ENCODE measurements around the gene ARMH3.

The ARMH3 gene

DNA sequence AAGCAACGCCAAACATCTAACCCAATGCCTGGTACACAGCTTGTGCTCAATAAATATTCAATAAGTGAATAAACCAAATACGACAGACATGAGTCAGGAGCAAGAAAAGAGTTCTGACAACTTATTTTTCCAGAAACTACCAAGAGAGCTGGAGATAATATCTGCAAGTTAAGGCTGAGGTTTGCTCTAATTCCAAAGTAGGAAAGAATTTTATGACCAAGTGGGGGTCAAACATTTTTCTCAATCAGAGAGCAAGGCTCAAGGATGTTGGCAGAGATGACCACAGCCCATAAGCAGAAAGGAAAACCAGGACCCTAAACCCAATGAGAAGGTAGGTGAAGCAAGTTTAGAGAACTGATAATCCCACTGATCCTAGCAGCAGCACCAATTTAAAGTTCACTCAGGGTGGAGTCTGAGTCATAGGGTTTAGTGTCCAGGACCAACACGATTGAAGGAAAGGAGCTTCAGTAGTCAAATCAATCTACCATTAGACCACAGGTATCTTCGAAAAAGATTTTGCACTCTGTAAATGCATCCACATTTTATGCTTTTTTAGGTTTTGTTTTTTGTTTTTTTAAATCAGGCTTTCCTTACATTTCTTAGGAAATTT is 163.1 kb downstream of the ARMH3 start:
- DNase-seq, result no peak

DNA sequence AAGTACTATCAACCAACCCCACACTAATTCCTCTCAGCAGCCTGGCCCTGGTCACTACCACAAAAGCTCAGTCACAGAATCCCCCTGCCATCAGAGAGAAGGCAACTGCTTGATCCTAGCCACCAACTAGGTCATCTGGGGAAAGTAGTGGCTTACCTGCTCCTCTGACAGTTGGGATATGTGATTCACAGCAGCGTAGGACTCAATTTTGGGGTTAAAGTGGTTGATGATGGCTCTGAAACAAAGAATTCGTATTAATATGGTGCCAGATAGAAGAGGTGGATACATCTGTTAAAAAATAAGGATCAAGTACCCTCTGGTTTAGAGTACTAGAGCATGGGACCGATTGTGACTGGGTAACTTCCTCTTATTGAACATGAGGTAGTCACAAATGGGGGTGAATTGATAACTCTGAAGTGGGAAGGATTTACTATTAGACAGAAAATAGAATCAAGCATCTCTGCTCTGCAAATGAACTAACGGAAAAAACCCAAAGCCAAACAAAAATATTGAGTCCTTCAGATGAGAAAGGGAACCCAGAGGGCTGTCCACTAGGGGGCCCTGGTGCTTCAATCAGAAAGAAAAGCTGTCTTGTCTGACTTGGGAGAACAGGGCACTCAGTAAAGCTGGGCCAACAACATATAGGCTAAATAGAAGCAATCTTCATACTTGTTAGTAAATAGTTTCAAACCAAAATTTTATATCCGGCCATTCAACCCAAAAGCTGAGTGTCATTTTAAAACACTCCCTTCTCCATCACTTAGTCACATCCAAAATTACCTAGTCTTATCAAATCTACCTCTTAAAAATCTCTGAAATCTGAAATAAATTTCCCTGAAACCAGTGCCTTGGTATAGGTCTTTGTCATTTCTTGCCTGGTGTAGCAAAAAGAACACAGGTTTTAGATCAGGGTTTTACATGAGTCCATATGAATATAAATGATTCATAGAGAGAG is 166.4 kb downstream of the ARMH3 start:
- DNase-seq, result no peak

DNA sequence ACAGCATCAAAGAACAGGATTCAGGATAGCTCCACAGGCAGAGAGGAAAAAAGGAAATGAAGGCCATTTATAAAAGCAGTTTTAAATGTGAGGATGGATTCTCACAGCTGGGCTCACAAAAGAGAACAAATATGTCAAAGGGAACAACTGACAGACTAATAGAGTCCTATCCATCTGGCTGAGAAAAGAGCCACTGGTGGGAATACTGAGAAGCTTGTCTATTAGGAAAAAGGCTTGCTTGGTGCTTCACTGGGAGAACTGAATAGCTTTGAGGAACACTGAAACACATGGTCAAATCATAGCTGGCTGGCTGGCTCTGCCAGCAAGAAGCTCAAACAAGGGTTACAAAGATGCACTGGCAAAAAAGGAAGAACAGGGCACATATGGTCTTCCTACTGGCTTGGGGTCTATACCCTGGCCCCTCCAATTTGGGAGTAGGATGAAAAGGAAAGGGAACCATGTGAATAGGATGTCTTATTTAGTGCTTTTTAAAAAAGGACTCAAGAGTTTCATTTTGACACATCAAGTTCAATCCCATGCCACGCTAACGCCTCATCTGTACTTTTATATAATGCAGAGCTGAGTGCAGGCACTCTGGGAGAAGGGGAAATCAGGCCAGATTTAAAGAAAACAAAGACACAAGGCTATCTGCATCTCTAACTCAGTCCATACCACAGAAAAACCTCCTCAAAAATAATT is 167.6 kb downstream of the ARMH3 start:
- DNase-seq, result no peak

DNA sequence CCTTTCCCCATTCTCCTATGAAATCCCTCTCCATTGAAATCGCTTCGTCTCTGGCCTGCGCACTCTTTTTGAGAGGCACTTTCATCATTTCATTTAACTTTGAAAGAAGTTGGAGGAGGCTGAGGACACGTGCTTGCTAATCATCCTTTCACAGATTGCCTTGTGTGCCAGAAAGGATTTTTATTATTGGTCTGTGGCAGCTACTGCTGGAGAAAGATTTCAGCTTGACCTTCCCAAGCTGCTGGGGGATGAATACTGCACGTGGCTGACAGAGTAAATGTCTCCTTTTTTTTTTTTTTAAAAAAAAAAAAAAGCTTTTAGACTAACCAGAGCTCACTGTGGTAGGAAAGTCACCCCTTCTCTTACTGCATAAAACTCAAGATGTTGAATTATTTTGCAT is 168.2 kb downstream of the ARMH3 start:
- no peak for DNase-seq

DNA sequence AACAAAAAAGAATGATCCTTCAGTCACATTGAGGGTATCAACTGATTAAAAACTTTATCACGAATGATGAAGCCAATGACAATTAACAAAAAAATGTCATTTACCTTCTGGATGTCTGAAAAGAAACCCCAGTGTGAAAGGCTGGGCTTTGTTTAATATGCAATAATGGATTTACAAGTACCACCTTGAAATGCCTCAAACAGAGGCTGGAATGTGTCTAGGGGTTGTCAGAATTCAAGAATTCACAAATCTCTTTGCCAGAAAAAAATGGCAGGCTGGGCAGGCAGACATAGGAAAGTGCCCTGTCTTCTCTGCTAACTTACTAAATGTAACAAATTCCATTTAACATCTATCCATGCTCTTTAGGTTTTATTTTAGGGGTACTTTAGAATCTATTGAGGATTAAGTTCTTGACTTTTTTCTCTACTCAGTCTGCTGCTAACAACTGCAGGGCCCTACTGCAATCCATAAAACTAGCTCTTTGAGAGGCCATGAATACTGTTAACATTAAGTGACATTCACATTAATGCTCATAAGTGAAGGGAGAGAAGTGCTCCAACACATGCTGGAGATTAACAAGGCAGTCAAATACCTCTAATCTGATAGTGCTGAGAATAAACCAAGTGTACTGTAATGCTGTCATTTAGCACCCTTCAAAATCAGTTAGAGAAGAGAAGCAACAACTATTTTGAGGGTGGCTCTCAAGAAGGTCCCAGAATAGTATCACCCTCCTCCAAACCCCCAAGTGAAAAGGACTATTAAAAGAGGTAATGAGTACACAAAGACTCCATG is 169.3 kb downstream of the ARMH3 start:
- no peak for DNase-seq

DNA sequence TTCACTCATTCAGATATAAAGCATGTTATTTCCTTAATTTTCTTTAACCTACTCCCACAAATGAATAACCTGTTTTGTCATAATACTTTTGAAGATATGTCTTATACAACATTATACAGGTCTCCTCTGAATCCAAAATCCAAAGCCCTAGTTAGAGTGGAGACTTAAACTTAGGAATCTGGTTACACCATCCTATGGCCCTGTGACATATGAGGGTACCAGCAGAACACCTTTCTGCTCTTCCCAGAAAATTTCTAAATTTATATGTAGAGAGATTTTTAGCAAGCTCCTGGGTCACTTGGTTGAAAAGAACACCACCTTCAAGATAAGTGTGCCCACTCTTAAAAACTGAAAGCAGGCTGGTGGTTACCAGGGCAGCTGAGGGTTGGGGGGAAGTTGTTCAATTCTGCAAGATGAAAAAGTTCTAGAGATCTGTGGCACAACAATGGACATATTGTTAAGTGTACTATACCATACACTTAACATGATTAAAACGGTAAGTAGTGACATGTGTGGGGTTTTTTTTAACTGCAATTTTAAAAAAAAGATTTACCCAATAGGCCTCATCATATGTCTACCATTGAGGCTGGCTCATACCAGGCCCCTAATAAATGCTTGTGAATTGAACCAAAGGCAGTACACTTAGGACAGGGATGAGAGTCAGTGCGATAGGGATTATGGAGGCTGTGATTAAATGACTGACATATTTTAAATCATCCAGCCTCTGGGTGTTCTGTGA is 174.8 kb downstream of the ARMH3 start:
- no peak for DNase-seq

DNA sequence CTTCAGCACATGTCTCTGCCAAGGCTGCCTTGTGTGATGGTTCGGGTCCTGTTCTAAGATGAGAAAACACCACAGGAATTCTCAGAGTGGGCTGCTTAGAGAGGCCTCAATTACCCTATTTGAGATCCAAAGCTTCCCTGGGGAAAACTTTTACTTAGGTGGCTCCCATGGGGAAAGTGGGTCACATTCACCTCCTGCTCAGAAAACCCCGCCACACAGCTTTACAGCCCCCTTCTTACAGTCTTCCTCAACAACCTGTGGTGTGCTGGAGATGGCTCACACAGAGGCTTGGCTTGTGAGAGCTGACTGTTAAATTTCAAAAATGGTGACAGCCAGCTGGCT is 175.8 kb downstream of the ARMH3 start:
- DNase-seq, result no peak

DNA sequence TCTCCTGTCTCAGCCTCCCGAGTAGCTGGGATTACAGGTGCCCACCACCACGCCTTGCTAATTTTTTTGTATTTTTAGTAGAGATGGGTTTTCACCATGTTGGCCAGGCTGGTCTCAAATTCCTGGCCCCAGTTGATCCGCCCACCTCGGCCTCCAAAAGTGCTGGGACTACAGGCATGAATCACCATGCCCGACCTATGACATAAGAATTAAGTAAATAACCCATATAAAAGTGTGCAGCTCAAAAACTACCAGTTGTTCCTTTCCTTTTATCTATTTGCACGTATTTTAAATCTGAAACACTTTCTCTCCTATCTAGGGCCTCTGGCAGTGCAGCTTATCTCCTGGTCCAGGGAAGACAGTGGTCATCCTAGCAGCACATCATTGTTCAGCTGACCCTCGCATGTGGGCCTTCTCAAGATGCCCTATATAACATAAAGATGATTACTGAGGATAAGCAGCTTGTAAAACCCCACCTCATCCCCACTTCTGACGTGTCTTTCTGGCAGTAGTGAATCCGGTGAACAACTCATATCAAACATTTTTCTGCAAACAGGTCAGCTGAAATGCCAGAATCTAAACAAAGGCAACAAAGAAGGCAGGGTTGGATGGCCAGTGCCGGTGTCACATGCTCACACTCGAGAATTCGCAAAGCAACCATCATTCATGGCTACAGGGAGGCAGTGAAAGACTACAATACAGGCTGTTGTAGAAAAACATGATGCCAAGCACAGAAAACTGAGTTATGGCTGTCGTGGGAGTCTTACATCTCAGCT is 176.3 kb downstream of the ARMH3 start:
- DNase-seq, result no peak

DNA sequence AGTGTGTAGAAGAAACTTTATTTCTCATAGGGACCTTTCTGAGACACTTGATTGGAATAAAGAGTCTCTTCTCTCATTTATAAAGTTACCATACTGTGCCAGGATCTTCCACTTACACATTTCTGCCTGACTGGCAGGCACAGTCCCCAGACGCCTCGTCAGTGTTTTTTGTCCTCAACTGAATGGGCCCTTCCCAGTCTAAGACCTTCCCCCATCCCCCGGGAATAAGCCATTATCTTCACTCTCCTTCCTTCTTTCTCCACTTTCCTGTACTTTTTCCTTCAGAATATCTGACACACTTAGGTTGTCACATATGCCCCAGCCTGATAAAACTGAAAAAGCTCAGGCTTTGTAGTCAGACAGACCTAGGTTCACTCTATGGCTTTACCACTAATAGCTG is 177.1 kb downstream of the ARMH3 start:
- DNase-seq, result no peak

DNA sequence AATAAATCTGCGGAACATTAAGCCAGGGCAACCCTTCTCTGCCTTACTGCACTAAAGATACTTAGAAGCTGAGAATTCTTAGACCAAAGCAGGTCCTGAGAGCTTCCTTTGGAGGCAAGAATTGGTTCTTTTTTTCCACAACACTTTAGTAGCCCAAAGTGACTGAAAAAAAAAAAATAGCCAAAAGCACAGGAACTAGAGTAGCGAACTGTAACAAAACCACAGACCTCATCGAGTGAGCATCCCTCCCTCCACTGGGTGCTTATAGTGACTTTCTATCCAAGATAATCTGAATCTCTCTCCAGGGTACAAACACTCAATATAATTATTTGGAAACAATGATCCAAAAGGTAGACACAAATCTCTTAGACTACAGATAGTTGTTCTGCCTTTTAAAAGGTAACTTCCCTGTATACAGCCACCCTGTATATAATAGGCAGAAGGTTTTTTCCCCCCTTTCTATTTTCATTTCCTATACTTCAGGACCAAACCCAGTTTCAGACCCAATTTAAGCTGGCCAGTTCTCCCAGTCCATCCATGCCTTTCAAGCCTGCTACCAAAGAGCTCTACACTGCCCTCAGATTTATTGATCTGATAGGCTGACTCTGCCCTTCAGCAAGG is 180.8 kb downstream of the ARMH3 start:
- DNase-seq, result no peak

DNA sequence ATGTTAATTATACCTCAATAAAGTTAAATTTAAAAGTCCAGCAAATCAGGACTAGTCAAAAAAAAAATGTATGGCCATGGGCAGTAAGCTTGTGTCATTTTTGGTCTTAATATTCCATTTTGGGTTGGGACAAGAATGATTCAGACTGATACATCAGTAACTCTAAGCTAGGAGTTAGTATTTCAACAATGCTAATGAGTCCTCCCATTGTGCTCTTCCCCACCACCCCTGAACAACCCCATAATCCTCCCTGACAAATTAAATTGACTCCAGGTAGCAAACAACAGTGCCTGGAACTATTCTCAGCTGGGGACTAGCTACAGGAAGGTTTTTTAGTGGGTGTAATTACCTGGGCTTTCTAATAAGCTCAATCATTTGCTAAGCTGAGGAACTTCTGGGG is 181.7 kb downstream of the ARMH3 start:
- DNase-seq, result no peak

DNA sequence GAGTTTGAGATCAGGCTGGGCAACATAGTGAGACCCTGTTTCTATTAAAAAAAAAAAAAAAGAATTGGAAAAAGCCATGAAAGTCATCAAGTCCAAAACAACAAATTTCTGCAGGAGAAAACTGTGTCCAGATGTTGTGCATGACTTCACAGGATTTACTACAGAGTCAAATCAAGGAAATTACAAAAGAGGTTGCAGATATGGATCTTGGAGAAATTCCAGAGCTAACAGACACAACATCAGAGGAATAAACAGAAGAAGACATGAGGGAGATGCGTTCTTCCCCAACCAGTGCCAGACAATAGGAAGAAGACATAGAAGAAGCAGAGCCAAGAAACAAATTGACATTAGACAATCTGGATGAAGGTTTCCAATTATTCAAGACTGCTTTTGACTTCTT is 188.0 kb downstream of the ARMH3 start:
- DNase-seq, result no peak

DNA sequence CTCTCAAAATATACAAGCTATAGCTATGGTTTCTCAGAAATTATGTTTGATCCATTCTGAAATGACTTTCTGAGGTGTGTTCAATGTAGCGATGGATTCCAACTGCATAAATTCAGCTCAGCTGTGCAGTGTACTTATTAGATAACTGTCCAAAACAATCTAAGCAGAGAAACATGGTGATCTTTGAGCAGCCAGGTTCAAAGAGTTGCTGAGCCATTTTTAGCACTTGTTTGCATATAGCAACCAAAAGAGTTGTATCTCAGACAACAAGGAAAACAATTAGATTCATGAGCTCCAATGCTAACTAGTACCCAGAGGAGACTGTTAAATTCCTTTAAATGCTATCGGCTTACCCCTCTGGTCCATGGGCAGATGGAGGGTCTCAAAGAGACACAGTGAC is 196.4 kb downstream of the ARMH3 start:
- DNase-seq, result no peak

DNA sequence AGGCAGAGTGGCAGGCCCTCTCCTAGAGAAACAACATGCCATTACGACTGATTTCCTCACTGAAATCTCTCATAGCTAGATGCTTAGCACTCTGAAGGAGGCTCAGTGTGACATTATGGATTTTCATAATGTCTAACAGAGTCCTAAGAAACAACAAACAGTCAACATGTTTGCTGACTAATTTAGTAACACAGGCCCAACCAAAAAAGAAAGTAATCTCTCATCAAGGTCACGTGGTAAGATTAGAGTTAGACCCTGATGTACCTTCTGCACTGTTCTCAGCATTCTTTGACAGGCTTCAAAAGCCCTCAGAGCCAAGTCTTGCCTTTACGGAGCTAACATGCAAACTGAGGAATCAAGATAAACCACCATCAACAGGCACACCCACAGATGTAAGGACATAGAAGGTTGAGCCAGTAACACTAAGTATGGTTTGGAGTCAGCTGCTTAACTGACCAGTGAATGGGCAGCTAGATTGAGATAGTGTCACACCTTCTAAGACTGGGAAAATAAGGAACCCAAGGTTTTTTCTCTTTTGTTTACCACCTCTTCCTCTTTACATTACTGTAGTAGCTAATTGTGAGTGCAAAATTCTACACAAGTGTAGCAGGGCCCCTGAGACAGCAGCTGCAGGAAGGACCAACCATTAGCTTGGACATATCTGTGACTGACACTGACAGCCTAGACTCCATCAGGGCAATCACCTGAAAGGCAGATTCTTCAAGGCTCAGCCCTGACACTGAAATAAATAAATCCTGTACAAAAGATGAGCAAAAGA is 197.1 kb downstream of the ARMH3 start:
- no peak for DNase-seq

DNA sequence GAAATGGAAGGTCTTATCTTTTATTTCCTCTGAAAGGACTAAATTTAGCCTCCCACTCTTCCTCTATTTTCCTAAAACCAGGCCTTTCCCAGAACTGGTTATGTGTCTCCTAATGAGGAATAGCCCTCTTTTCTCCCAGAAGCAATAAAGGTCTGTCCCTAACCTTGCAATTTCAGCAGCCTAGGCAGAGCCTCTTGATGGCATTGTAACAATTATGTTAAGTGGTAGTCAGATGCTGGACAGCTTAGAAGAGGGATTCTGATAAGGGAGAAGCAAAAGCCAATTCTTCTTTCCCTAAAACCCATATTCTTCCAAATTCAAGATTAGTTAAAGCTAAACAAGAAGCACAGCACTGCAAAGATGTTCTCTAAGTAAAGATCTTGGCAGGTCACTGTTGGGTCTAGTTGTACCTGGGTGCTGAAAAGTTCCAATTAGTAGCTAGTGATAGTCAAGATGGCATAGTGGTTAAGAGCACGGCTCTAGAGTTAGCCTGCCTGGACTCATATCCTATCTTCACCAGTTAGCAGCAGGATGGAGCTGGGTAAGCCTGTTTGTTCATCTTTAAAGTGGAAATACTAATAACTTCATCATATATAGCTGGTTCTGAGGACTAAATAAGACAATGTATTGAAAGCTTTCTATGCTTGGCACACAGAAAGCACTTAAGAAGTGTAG is 198.0 kb downstream of the ARMH3 start:
- no peak for DNase-seq

DNA sequence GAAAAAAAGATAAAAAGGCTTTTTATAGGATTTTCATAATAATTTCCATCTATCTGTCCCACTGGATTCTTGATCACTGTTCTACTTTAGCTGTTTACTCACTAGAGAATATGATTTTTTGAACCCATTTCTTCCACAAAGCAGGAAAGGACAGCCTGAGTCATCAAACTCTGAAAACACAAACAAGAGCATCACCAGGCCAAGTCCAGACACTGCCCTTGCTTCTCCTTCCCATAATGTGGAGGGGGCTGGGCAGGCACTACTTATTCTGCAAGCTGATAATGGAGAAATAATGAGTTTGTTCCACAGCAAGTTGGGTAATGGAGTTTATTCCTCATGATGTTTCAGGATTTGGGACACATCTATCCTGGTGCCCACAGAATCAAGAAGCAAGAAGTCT is 199.3 kb downstream of the ARMH3 start:
- no peak for DNase-seq

DNA sequence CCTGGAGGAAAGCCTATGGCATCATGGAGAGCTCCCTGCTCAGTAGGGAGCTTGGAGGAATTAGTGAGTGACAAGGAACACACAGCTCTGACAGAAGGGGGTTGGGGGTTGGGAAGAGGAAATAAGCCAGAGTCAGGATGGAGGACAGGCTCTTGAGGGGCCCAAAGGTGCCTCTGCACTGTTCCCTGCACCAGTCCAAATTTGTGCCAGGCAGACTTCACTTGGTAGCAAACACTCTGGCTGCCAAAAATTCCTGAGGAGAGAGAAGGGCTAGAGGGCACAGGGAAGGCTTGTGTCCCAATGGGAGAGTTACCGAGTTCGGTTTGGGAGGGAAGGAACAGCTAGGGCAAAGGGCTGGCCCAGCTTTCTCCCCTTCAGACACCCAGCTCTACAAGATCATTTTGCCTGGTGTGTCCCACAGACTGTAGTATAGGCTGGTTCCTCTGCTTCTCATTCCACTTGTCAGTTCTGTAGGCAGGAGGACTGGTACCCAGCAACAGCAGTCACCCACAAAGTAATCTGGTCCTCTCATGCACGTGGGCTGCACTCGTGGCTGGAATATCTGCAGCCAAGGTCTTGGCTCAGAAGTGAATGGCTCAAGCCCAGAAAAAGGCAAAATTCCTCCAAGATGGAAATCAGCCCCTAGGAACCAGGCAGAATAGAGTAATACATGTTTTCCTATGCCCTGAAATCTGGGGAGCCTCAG is 204.4 kb downstream of the ARMH3 start:
- DNase-seq, result no peak

DNA sequence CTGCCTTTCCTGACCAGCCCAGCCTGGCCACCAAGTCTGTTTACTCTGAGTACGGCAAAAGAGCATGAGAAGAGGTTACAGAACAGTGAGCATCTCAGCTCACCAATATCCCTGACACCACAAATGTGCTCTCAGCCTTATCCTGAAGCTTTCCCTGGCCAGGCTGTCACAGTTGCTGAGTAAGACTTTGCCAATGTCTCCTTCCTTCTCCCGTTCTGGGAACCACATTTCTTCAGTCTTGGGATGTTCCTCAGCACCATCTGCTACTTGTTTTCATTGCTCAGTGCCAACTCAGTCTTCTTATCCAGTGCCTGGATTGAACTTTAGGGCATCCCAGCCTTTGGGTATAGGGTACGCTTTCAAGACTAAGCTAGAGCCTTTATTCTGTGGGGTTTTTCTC is 205.2 kb downstream of the ARMH3 start:
- no peak for DNase-seq

DNA sequence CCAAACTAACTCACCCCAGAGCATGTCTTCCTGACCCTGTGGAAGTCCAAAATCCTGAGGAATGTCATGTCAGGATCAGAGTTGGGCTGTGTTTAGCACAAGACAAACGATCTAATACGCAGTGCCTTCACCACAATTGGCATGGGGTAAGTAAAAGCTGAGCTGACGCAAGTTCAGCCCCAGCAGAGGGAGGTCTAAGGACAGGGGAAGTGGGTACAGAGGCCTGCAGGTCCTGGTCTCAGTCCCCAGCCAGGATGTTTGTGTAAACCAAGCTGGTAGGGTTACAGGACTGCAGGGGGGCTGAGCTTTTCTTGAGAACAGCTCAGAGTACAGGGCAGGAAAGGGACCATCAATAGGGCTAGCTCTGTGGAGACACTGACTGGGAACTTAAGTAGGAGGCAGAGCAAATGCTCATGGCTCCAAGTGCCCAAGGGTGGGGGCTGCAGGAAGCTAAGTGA is 207.1 kb downstream of the ARMH3 start:
- no peak for DNase-seq
